Right ventricle myocardium inferior (tissue), 1 donor: ENCODE results near the gene AMOTL1. TPM values are rescaled to one million over a fixed set of nuclear protein-coding genes. Genes with fewer than 3 reads are reported as not detected.
A peak's percentile ranks its signal among the peaks of the same experiment; 100 is the strongest.

Experiments
- ATAC-seq: fragments of 200-7000 bp; cut with Tn5 transposase; one replicate; pipeline ENCODE4 v1.9.1; 2020; ENCODE audit warnings: mild to moderate bottlenecking, moderate library complexity
- DNase-seq: peaks from one replicate; pipeline ENCODE4 v3.0.0; 2021; ENCODE audit errors: missing footprints
- intact Hi-C: fragments of 100-400 bp; cut with DNase I; formaldehyde crosslinking; loops from one replicate; pipeline ENCODE4 v1.11.0; 2022
- long read RNA-seq: library from polyadenylated mRNA; unstranded; transcript quantifications from one replicate; pipeline ENCODE4 v2.0.0, GENCODE V29; 2021
- total RNA-seq: library from RNA; stranded (reverse); fragmentation: NEBNext Ultra II Directional; extraction: Animal tissue kit (Norgen Biotek cat#: 25700); gene quantifications from one replicate; pipeline ENCODE4 v1.2.1, GENCODE V29; 2021
- donor health status: DM: no; HTN: yes; CAD: no; lungs with severe emphysema.

AMOTL1 gene
- 53.5 TPM for total RNA-seq
- long read RNA-seq, partial matches to known transcripts, result 2 of 5 reads
- long read RNA-seq, other reads (novel, unspliced or antisense), result 3 of 5 reads

GRCh38 chr11:94767701-94768601 lies at the start of gene AMOTL1:
Gene AMOTL1, plus strand, starts transcription at chr11:94768356. Its CDS starts 156 bp downstream, at chr11:94768512.
- ATAC-seq, result peak; percentile 96
- peak; percentile 91 for DNase-seq
- intact Hi-C loops, result no loop called here

DNA sequence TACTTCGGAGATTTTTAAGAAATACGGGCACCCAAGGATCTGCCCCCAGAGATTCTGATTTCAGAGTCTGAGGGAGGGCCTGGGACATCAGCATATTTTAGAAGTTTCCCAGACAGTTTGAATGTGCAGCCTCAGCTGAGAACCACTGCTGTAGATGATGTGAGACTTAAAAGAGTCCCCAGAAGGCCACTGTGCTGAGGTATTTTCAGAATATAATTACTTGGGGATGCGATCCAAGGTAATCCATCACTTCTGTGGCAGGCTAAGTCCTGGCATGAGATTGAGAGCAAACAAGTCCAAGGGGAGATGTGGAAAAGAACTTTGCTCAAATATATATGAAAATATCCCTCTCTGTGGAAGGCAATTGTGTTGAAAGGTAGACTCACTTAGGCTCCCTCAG lies 48.3 kb upstream of the AMOTL1 start:
- DNase-seq (no peak), ATAC-seq (no peak)
- intact Hi-C loops, result loop anchor here (10.0 kb wide), 1 partner anchor 65 kb away; no protein-coding TSS in a partner anchor

DNA sequence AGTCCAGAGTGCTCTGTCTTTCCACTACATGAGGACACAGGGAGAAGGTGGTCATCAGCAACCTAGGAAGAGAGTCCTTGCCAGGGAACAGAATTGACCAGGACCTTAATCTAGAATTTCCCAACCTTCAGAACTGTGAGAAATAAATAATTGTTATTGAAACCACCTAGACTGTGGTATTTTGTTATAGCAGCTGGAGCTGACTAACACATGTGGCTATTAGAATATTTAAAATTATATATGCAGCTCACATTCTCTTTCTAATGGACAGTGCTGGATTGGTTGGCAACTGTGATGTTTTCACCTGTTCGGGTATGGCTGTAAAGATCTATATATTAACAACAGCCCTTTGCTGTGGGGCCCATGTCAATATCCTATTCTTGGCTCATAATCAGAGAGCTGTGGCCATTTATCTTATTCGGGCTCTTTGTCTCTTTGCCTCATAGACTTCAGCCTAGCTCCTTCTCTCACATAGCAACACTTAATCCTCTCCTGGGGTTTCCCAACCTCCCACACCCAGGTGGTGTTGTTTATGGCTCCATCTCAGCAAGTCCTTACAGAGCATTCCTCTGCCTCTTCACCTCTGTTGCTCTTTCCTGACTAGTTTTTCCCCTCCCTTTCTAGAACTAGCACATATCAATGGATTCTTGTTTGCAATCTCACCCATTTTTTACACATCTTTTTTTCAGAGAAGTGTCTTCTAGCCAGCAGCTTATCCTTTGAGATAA lies 46.4 kb upstream of the AMOTL1 start:
- ATAC-seq, result no peak
- intact Hi-C loops, result loop anchor here (10.0 kb wide), 1 partner anchor 67 kb away; no protein-coding TSS in a partner anchor
- no peak for DNase-seq

DNA sequence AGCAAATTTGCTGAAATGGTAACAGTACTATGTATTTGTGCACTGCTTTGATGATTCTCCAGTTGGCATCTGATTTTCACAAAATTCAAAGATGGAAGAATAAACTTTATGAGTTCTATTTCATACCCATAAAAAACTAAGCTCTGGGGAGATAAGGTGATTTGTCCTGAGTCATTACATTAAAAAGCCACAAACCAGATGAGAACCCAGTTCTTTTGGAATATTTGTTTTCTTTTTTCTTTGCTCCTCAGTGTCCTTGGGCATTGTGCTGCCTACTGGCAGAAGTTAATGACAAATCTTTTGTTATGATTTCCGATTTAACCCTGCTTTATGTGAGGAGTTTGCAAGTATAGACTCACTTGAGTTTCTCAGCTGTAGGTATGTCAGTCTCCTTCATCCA lies 45.4 kb upstream of the AMOTL1 start:
- intact Hi-C loops, result loop anchor here (10.0 kb wide), 1 partner anchor 68 kb away; no protein-coding TSS in a partner anchor

DNA sequence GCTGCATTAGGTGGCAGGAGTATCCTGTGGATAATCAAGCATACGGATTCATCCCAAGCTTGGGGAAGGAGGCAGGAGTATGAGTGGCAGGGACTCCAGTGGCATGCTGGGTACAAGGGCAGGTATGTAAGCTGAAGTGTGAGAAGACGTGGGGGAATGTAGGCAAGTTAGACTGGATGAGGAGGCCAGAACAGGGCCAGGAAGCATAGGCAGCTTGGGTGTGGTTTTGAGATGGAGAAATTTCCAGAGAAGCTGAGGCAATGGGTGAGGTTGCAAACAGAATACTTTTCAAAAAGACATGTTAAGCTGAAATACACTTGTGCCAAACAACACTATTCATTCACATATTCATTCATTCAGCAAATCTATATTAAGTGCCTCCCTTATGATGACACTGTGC lies 43.1 kb upstream of the AMOTL1 start:
- DNase-seq (no peak), ATAC-seq (no peak)
- intact Hi-C loops, result loop anchor here (10.0 kb wide), 1 partner anchor 70 kb away; no protein-coding TSS in a partner anchor

More for the DNA sequence above, 45.4 kb upstream of the AMOTL1 start:
- DNase-seq (no peak), ATAC-seq (no peak)

GRCh38 chr11:94727819-94728218 lies 40.3 kb upstream of the AMOTL1 start:
- ATAC-seq, result no peak
- no peak for DNase-seq
- intact Hi-C loops, result loop anchor here (10.0 kb wide), 1 partner anchor 73 kb away; no protein-coding TSS in a partner anchor

GRCh38 chr11:94728541-94728940 lies 39.6 kb upstream of the AMOTL1 start:
- no peak for DNase-seq
- intact Hi-C loops, result loop anchor here (10.0 kb wide), 1 partner anchor 74 kb away; no protein-coding TSS in a partner anchor
- no peak for ATAC-seq

- intact Hi-C loops, result loop anchor here (10.0 kb wide), 1 partner anchor 74 kb away; no protein-coding TSS in a partner anchor
Measured at GRCh38 chr11:94728966-94729751, 39.0 kb upstream of the AMOTL1 start.

DNA sequence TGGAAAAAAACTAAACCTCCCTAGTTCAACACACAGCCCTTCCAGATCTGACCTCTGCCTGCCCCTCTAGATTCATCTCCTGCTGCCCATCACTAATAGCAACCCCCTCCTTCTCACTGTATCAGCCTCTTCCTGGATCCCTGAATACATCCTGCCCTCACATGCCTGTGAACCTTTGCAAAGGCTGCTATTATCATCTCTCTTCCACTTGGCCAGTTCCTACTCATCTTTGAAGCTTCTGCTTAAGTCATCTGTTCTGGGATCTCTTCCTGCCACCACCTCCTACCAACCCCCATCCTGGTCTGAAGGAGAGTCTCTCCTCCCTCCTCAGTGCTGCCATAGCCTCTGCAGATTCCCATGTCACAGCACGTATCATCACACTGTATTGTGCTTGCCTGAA lies 38.0 kb upstream of the AMOTL1 start:
- no peak for ATAC-seq
- no peak for DNase-seq
- intact Hi-C loops, result no loop called here

More at GRCh38 chr11:94728966-94729751, 39.0 kb upstream of the AMOTL1 start:
- DNase-seq, result no peak
- no peak for ATAC-seq

GRCh38 chr11:94731880-94732601 lies 36.1 kb upstream of the AMOTL1 start:
- intact Hi-C loops, result no loop called here
- peak; percentile 90 for ATAC-seq
- DNase-seq, result no peak

GRCh38 chr11:94732617-94733281 lies 35.4 kb upstream of the AMOTL1 start:
- intact Hi-C loops, result no loop called here
- ATAC-seq, result peak; percentile 46
- peak; percentile 61 for DNase-seq

DNA sequence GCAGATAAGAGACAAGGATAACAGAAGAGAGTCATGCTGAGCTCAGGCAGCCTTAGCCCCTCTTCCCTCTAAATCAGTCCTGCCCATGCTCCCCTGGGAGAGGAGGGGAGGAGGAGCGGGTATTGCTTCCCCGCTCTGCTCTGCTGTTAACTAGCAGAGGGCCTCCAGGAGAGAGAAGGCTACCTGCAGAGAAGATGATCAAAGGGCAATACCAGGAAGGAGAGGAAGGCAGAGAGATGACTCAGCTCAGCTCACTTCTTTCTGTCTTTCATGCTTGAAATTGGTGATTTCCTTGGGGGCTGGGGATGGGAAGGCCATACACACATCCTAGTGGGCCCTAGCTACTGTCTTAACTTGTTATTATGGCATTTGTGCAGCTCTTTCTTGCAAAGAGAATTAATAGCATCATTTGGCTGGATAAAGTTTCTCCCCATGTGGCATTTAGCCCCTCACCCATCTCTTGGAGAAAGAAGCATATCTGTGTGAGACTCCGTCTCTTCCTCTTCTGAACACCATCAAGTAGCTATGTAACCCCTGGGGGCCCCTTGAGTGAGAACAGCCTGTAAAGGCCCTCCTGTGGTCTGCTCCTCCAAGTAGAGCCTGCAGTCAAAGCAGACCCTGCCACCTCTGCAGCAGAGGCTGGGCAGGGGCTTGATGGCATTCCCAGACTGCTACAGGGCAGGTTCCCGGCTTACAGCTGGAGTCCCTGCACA lies 33.4 kb upstream of the AMOTL1 start:
- intact Hi-C loops, result no loop called here
- ATAC-seq (no peak), DNase-seq (no peak)

GRCh38 chr11:94735907-94736306 lies 32.2 kb upstream of the AMOTL1 start:
- DNase-seq (no peak), ATAC-seq (no peak)
- intact Hi-C loops, result no loop called here

DNA sequence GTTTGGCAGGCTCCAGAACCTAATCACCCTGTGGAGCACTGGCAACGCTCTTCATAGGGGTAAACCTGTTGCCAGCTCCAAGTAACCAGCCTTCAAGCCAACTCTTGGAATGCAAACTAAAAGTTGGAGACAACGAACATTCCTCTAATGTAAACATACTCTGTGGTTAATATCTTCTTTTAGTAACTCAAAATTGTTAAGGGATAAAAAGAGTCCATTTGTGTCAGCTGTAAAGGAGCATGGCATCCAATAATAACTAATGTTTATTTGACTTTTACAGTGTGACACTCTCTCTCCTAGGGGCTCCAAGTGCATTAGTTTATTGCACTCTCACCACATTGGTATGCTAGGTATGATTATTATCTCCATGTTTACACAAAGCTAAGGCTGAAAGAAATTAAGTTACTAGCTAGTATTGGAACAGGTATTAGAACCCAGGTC lies 31.0 kb upstream of the AMOTL1 start:
- intact Hi-C loops, result no loop called here
- no peak for ATAC-seq
- DNase-seq, result no peak

GRCh38 chr11:94738746-94739145 lies 29.4 kb upstream of the AMOTL1 start:
- ATAC-seq (no peak), DNase-seq (no peak)
- intact Hi-C loops, result no loop called here

DNA sequence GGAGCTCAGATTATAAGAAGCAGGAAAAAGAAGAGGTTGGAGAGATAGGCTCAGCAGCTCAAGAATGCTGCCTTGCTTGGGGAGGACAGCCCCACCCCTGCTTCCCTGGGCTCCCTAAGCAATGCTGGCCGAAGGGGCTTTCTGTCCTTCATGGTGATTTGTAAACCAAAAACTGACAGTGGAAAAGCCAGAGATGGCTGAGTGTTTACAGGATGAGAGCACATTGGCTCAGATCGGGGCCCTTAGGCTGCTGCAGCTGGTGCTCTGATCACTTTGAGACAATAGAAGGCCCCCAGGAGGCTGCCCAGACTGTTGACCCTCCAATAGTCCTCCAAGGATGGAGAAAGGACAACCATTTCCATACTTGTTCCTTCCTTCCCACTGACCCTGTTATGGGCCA lies 28.8 kb upstream of the AMOTL1 start:
- ATAC-seq, result no peak
- DNase-seq, result no peak
- intact Hi-C loops, result no loop called here
